Measurements from ENCODE around the gene ACOXL.

DNA sequence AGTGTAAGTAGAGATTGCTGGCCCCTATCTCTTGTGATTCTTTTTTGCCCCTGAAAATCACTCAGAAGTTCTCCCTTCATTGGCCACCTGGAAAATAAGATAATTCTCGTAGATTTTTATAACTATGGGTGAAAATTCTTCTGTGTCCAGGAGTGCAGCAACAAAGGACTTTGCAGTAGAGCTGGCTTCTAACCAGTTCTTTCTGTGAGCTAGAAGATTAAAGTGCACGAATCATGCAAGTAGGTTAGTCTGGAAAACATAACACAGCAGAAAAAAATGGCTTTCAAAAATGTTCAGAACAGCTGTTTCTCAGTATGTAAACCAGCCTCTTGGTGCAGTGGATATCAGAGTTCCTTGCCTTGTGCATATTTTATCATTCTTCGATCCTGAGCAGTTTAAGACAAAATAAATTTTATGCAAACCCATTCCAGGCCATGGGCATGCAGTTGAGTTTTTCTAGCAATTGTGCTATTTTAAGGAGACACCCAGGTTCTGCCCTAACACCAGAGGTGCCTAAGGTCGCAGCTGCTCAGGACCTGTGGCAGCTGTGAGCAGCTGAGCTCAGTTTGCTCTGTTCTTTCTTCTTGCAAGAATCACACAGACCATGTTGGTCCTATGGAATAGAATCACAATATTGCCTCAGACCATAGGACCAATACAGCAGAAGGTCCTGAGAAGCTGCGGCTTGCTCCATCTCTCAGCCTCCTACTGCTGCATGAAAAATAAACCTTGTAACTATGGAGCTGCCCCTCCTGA lies 307.4 kb downstream of the ACOXL start:
- TF ChIP-seq, protein P1, sequence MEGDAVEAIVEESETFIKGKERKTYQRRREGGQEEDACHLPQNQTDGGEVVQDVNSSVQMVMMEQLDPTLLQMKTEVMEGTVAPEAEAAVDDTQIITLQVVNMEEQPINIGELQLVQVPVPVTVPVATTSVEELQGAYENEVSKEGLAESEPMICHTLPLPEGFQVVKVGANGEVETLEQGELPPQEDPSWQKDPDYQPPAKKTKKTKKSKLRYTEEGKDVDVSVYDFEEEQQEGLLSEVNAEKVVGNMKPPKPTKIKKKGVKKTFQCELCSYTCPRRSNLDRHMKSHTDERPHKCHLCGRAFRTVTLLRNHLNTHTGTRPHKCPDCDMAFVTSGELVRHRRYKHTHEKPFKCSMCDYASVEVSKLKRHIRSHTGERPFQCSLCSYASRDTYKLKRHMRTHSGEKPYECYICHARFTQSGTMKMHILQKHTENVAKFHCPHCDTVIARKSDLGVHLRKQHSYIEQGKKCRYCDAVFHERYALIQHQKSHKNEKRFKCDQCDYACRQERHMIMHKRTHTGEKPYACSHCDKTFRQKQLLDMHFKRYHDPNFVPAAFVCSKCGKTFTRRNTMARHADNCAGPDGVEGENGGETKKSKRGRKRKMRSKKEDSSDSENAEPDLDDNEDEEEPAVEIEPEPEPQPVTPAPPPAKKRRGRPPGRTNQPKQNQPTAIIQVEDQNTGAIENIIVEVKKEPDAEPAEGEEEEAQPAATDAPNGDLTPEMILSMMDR (IDR thresholded peaks at IDR 0.05) = no peak
- no peak for TF ChIP-seq POLR2A (IDR thresholded peaks at IDR 0.05)
